ENCODE results near the gene ZMYND19.
"Not testable (repeated sequence)": the region's sequence is repeated elsewhere in the genome, so short reads cannot be mapped to it uniquely, and the experiment has no call there.

The ZMYND19 gene

DNA sequence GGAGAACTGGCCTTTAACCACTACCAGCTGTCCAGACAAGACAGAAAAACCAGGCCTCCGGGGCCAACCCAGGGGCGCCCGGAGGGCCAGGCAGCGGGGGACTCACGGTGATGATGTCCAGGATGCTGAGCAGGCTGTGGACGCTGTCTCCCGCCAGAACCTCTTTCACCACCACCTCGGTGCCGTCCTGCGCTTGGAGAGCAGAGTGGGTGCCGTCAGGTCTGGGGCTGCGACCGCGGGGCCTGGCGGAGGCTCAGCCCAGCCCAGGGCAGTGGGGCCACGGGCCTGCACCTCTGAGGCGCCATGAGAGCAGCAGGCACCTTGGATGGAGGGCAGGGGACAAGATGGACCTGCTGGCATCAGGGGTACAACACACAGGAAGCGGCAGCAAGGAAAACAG is 49.8 kb downstream of the ZMYND19 start:
- peaks cover 31% of the 10 kb centered on the region for H3K27me3 ChIP-seq (replicated peaks; ENCODE audit: insufficient read depth, low read length)
- H3K36me3 ChIP-seq (replicated peaks; ENCODE audit: insufficient read depth, low read length) = no peaks in the 10 kb centered on the region
- H3K79me2 ChIP-seq (ENCODE audit: low read length) = no peaks in the 10 kb centered on the region
- no peaks in the 10 kb centered on the region for H3K9me2 ChIP-seq (replicated peaks; ENCODE audit: insufficient read depth, low read length)
- no peak overlapping the region for H3K27ac ChIP-seq (ENCODE audit: low read length)
- no peak overlapping the region for H3K4me3 ChIP-seq (ENCODE audit: low read length)
- H3K4me1 ChIP-seq (ENCODE audit: low read length) = no peaks in the 10 kb centered on the region
- no peak overlapping the region for H2AFZ ChIP-seq (ENCODE audit: low read length)
- H3F3A ChIP-seq (ENCODE audit: insufficient read depth, low read length) = no peaks in the 10 kb centered on the region
- H3K9ac ChIP-seq (ENCODE audit: low read length) = no peak overlapping the region
- TF ChIP-seq EZH2 (optimal IDR thresholded peaks at IDR 0.05; ENCODE audit: low read depth, low read length) (no peak), EZH2phosphoT487 (IDR thresholded peaks at IDR 0.05; ENCODE audit: low read length) (no peak)
- TF ChIP-seq, protein P1, sequence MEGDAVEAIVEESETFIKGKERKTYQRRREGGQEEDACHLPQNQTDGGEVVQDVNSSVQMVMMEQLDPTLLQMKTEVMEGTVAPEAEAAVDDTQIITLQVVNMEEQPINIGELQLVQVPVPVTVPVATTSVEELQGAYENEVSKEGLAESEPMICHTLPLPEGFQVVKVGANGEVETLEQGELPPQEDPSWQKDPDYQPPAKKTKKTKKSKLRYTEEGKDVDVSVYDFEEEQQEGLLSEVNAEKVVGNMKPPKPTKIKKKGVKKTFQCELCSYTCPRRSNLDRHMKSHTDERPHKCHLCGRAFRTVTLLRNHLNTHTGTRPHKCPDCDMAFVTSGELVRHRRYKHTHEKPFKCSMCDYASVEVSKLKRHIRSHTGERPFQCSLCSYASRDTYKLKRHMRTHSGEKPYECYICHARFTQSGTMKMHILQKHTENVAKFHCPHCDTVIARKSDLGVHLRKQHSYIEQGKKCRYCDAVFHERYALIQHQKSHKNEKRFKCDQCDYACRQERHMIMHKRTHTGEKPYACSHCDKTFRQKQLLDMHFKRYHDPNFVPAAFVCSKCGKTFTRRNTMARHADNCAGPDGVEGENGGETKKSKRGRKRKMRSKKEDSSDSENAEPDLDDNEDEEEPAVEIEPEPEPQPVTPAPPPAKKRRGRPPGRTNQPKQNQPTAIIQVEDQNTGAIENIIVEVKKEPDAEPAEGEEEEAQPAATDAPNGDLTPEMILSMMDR (IDR thresholded peaks at IDR 0.05; ENCODE audit: low read length) = no peak
- H4K20me1 ChIP-seq (ENCODE audit: insufficient read depth, low read length) = no peaks in the 10 kb centered on the region
- no peak for DNase-seq
- H3K9me3 ChIP-seq (replicated peaks; ENCODE audit: insufficient read depth, low read length) = no peaks in the 10 kb centered on the region
- H3K4me2 ChIP-seq (ENCODE audit: low read depth, low read length) = no peak overlapping the region

DNA sequence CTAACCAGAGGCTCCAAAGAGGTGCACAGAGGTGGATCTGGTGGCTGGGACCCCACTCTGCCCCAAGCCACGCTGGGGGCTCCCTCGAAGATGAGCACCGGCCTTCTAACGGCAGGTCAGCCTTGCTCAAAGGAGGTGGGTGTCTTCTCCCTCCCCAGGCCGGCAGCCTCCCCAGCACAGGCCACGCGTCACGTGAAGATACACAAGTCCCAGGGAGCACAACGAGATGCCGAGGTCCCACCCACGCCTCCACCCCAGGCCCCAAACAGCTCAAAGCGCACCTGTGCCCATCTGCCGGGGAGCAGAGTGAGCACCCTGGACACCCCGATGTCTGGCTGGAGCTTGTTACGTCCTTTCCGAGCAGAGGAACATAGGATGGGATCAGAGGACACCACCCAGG is 52.3 kb downstream of the ZMYND19 start:
- Histone ChIP-seq H3K9me3 (replicated peaks; ENCODE audit: insufficient read depth, low read length) (no peaks in the 10 kb centered on the region), H2AFZ (ENCODE audit: low read length) (no peak overlapping the region), H3K9me2 (replicated peaks; ENCODE audit: insufficient read depth, low read length) (no peaks in the 10 kb centered on the region), H3K4me3 (ENCODE audit: low read length) (no peak overlapping the region), H4K20me1 (ENCODE audit: insufficient read depth, low read length) (no peaks in the 10 kb centered on the region), H3K27me3 (replicated peaks; ENCODE audit: insufficient read depth, low read length) (peaks cover 19% of the 10 kb centered on the region), H3K36me3 (replicated peaks; ENCODE audit: insufficient read depth, low read length) (no peaks in the 10 kb centered on the region), H3K9ac (ENCODE audit: low read length) (no peak overlapping the region), H3K27ac (ENCODE audit: low read length) (no peak overlapping the region), H3K4me1 (ENCODE audit: low read length) (peaks cover 9% of the 10 kb centered on the region; the same call in 1 of the 2 replicates), H3K4me2 (ENCODE audit: low read depth, low read length) (no peak overlapping the region), H3K79me2 (ENCODE audit: low read length) (no peaks in the 10 kb centered on the region), H3F3A (ENCODE audit: insufficient read depth, low read length) (no peaks in the 10 kb centered on the region)
- TF ChIP-seq EZH2phosphoT487 (IDR thresholded peaks at IDR 0.05; ENCODE audit: low read length) (no peak), EZH2 (optimal IDR thresholded peaks at IDR 0.05; ENCODE audit: low read depth, low read length) (no peak)
- TF ChIP-seq, protein P1 (IDR thresholded peaks at IDR 0.05; ENCODE audit: low read length) = no peak
- DNase-seq = no peak

- H3K9me2 ChIP-seq (replicated peaks; ENCODE audit: insufficient read depth, low read length); H3K9me3 ChIP-seq (replicated peaks; ENCODE audit: insufficient read depth, low read length); H2AFZ ChIP-seq (ENCODE audit: low read length); H3K4me1 ChIP-seq (ENCODE audit: low read length); H3K27ac ChIP-seq (ENCODE audit: low read length); H3K79me2 ChIP-seq (ENCODE audit: low read length); H3K36me3 ChIP-seq (replicated peaks; ENCODE audit: insufficient read depth, low read length); H3F3A ChIP-seq (ENCODE audit: insufficient read depth, low read length); H3K4me2 ChIP-seq (ENCODE audit: low read depth, low read length); H4K20me1 ChIP-seq (ENCODE audit: insufficient read depth, low read length); H3K9ac ChIP-seq (ENCODE audit: low read length); DNase-seq; H3K4me3 ChIP-seq (ENCODE audit: low read length): not testable (repeated sequence)
- H3K27me3 ChIP-seq (replicated peaks; ENCODE audit: insufficient read depth, low read length) = peaks cover 14% of the 10 kb centered on the region; the same call in 1 of the 2 replicates
Measured at GRCh38 chr9:137536594-137537131, 53.6 kb downstream of the ZMYND19 start.

- Histone ChIP-seq H3K4me1 (ENCODE audit: low read length) (peaks cover 9% of the 10 kb centered on the region; the same call in 1 of the 2 replicates), H3K4me2 (ENCODE audit: low read depth, low read length) (peak overlapping the region; percentile 77; the same call in 1 of the 2 replicates), H4K20me1 (ENCODE audit: insufficient read depth, low read length) (no peaks in the 10 kb centered on the region), H3K36me3 (replicated peaks; ENCODE audit: insufficient read depth, low read length) (no peaks in the 10 kb centered on the region), H3K27me3 (replicated peaks; ENCODE audit: insufficient read depth, low read length) (peaks cover 1% of the 10 kb centered on the region; the same call in 1 of the 2 replicates), H3K4me3 (ENCODE audit: low read length) (no peak overlapping the region), H3K79me2 (ENCODE audit: low read length) (no peaks in the 10 kb centered on the region), H3K27ac (ENCODE audit: low read length) (no peak overlapping the region; the same call in 1 of the 2 replicates), H2AFZ (ENCODE audit: low read length) (peak overlapping the region; percentile 91), H3F3A (ENCODE audit: insufficient read depth, low read length) (no peaks in the 10 kb centered on the region), H3K9ac (ENCODE audit: low read length) (no peak overlapping the region), H3K9me2 (replicated peaks; ENCODE audit: insufficient read depth, low read length) (no peaks in the 10 kb centered on the region), H3K9me3 (replicated peaks; ENCODE audit: insufficient read depth, low read length) (no peaks in the 10 kb centered on the region)
- no peak for DNase-seq
- TF ChIP-seq, protein P1 (IDR thresholded peaks at IDR 0.05; ENCODE audit: low read length) = no peak
- TF ChIP-seq EZH2phosphoT487 (IDR thresholded peaks at IDR 0.05; ENCODE audit: low read length) (no peak), EZH2 (optimal IDR thresholded peaks at IDR 0.05; ENCODE audit: low read depth, low read length) (no peak)
Measured at GRCh38 chr9:137535120-137535428, 55.2 kb downstream of the ZMYND19 start.

All from MM.1S (cell line).